ENCODE measurements around the gene GPRC5D. TPM values are rescaled to one million over a fixed set of nuclear protein-coding genes. Genes with fewer than 3 reads are reported as not detected.

GPRC5D gene
- total RNA-seq, 6 experiments from 2014 or later, result not detected

DNA sequence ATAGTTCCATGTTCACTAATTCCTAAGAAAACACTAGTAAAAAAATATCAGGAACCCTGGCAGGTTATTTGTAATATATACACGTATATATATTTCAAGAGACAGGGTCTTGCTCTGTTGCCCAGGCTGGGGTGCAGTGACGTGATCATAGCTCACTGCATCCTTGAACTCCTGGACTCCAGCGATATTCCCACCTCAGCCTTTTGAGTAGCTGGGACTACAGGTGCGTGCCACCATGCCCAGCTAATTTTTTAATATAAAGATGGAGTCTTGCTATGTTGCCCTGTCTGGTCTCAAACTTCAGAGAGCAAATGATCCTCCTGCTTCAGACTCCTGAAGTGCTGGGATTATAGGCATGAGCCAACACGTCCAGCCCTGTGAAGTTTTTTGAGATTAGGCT lies 44.4 kb downstream of the GPRC5D start:
- H3K27ac ChIP-seq, result no peak overlapping the region
- intact Hi-C loops (cut with DNase I), result no loop called here
- no peaks in the 10 kb centered on the region for H3K36me3 ChIP-seq
- no peaks in the 10 kb centered on the region for H3K27me3 ChIP-seq
- H3K4me1 ChIP-seq, result no peaks in the 10 kb centered on the region
- TF ChIP-seq CTCF (IDR thresholded peaks at IDR 0.05), result no peak
- TF ChIP-seq POLR2A (IDR thresholded peaks at IDR 0.05), result no peak
- 66% methylated on average over 5 of the region's 5 CpGs for WGBS (ENCODE audit: insufficient coverage, low coverage, low lambda C conversion rate, missing lambda C conversion rate)
- no peak overlapping the region for H3K4me3 ChIP-seq
- DNase-seq (no peak), ATAC-seq (no peak)
- no peaks in the 10 kb centered on the region for H3K9me3 ChIP-seq

DNA sequence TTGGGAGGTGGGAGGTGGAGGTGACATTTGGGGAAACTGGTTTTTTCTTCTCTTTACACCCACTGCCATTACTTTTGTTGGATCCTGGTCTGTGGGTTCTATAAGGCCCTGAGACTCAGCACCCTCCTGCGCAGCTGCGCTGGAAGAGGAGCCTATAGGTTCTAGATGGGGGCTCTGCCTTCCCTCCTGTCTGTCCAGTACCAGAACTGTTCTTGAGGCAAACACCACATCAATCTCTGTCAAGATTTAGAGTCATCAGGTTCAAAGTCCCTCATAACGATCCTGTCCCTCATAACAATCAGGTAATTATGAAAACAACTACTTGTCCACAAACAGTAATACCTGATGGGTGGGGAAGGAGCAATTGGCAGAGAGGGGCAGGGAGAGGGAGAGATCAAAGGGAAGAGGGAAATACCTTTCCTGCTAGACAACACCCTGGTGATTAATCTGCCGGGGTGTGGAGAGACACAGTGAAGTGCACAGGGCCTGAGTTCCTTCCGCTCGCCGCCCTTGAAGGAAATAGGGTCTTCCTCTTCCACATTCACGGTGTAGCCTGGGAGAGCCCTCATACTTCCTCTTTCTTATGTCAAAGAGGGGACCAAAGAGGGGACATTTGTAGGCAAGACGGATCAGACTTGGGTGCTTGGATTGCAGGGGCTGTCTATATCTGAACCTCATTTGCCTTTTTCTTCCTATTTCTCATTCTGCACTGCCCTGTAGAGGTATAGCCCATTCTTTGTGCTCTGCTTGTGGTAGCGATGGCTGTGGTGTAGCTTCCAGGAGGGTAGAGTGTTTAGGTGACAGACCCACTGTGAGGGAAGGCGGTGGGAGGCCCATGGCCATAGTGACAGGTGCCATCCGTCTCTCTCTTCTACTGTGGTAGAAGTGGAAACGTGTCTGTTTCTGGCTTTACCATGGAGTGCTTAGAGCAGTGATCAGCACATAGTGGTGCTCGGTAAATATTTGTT lies 48.0 kb downstream of the GPRC5D start:
- no peaks in the 10 kb centered on the region for H3K36me3 ChIP-seq
- ATAC-seq, result peak in 1 of 4 donors; percentile 14
- WGBS (ENCODE audit: insufficient coverage, low coverage, low lambda C conversion rate, missing lambda C conversion rate), result 52% methylated on average over 9 of the region's 14 CpGs
- no peak for TF ChIP-seq CTCF (IDR thresholded peaks at IDR 0.05)
- no peak for TF ChIP-seq POLR2A (IDR thresholded peaks at IDR 0.05)
- H3K27ac ChIP-seq, result no peak overlapping the region
- H3K4me3 ChIP-seq, result no peak overlapping the region
- no peaks in the 10 kb centered on the region for H3K9me3 ChIP-seq
- intact Hi-C loops (cut with DNase I), result no loop called here
- no peak for DNase-seq
- no peaks in the 10 kb centered on the region for H3K4me1 ChIP-seq
- no peaks in the 10 kb centered on the region for H3K27me3 ChIP-seq

DNA sequence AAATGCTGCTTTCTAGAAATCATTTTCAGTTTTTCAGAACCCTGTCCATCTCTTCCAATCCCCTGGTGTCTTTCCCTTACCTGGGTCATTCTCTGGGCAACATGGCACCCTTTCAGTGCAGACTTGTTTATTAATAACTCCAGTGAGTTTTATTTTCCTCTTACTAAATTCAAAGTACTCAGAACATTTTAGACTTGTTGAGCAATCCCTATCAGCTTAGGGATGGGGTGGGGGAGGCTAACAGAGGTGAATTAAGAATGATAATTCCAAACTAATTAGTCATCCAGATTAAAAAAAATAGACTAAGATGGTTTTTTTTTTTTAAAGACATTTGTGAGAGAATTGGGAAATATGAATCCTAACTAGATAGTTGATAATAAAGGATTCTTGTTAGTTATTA lies 49.9 kb downstream of the GPRC5D start:
- Histone ChIP-seq H3K4me3 (no peak overlapping the region), H3K36me3 (no peaks in the 10 kb centered on the region)

GRCh38 chr12:12901158-12901791 lies 50.7 kb downstream of the GPRC5D start:
- Histone ChIP-seq H3K4me3 (no peak overlapping the region), H3K27ac (no peak overlapping the region), H3K36me3 (no peaks in the 10 kb centered on the region), H3K4me1 (no peaks in the 10 kb centered on the region), H3K9me3 (no peaks in the 10 kb centered on the region), H3K27me3 (no peaks in the 10 kb centered on the region)
- TF ChIP-seq CTCF (IDR thresholded peaks at IDR 0.05), result no peak
- TF ChIP-seq POLR2A (IDR thresholded peaks at IDR 0.05), result no peak
- DNase-seq, result no peak
- whole genome bisulfite sequencing (ENCODE audit: insufficient coverage, low coverage, low lambda C conversion rate, missing lambda C conversion rate), result 52% methylated on average over 7 of the region's 10 CpGs
- peak in 1 of 4 donors; percentile 22 for ATAC-seq
- intact Hi-C loops (cut with DNase I), result no loop called here

More for the DNA sequence above, 49.9 kb downstream of the GPRC5D start:
- no peaks in the 10 kb centered on the region for H3K4me1 ChIP-seq
- ATAC-seq (peak in 1 of 4 donors; percentile 26), DNase-seq (no peak)
- H3K27me3 ChIP-seq, result no peaks in the 10 kb centered on the region
- no peak overlapping the region for H3K27ac ChIP-seq
- TF ChIP-seq CTCF (IDR thresholded peaks at IDR 0.05) (no peak), POLR2A (IDR thresholded peaks at IDR 0.05) (no peak)
- H3K9me3 ChIP-seq, result no peaks in the 10 kb centered on the region
- intact Hi-C loops (cut with DNase I), result no loop called here

Measured in right lobe of liver (tissue), 6 donors.